Fibroblast of pulmonary artery (primary cell): ENCODE data around the gene PTGDR2.

Source experiments
- DNase-seq: peaks from one replicate; pipeline ENCODE4 v3.0.0-alpha.2; 2010; ENCODE audit warnings: low read depth
- H3K4me3 ChIP-seq: replicated peaks from 2 replicates; pipeline ENCODE4 v1.5.1; 2011; ENCODE audit warnings: low read depth, mild to moderate bottlenecking, control low read depth, low read length, moderate library complexity
- TF ChIP-seq, protein P1 (sequence below): IDR thresholded peaks from 2 replicates; pipeline ENCODE4 v1.5.1; 2011; ENCODE audit warnings: mild to moderate bottlenecking, control low read depth, low read length, inconsistent platforms; ENCODE audit errors: missing control alignments

PTGDR2 gene

DNA sequence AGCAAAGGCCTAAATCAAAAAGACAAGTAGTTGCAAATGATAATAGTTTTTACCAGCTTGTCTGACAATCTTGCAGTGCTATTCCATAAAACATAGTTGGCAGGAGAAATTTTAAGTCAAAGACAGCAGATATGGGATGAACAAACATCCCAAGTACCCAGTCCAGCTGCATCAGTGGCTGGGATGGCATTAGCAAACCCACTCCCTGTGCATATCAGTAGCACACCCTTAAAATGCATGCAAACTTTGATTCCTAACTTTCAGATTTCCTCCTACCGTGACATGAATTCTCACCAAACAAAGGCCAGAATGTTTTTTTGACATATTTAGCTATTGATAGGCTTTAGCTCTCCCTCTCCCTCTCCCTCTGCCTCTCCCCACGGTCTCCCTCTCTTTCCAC is 41.6 kb downstream of the PTGDR2 start:
- TF ChIP-seq, protein P1, sequence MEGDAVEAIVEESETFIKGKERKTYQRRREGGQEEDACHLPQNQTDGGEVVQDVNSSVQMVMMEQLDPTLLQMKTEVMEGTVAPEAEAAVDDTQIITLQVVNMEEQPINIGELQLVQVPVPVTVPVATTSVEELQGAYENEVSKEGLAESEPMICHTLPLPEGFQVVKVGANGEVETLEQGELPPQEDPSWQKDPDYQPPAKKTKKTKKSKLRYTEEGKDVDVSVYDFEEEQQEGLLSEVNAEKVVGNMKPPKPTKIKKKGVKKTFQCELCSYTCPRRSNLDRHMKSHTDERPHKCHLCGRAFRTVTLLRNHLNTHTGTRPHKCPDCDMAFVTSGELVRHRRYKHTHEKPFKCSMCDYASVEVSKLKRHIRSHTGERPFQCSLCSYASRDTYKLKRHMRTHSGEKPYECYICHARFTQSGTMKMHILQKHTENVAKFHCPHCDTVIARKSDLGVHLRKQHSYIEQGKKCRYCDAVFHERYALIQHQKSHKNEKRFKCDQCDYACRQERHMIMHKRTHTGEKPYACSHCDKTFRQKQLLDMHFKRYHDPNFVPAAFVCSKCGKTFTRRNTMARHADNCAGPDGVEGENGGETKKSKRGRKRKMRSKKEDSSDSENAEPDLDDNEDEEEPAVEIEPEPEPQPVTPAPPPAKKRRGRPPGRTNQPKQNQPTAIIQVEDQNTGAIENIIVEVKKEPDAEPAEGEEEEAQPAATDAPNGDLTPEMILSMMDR = no peak
- DNase-seq = no peak
- H3K4me3 ChIP-seq = no peak overlapping the region

DNA sequence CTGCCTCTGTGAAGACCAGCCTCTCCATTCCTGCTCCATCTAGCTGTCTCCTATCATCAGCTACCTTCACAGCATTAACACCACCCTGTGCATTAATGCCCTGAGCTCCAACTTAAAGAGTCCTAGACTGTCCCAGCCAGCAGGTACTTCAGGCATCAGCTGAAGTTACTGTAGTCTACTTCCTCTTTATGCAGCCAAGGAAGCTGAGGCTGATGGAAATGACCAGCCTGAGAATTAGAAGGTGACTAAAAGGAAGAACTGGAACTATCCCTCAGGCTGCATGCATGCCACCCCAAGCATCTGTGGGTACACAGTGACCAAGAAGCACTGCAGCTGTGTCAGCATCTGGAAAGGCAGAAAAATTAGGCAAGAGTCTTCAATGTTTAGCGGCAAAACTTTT is 42.4 kb downstream of the PTGDR2 start:
- TF ChIP-seq, protein P1 = no peak
- H3K4me3 ChIP-seq = no peak overlapping the region
- no peak for DNase-seq

DNA sequence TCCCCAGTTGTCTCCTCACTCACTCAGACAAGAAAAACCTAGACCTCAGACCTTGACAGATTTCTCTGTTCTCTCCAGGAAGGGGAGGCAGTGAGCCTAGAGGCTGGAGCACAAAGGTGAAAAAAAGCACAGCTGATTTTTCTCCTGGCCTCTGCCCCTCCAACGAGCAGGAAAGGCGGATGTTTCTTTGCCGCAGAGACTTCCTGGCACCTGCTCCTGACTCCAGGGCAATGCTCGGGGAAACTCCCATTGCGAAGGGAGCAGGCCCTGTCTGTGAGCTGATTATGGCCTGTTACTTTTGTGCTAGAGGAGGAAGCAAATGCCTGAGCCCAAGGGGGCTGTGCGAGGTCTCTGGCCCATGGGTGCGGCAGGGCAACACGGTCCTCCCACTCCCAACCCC is 45.2 kb downstream of the PTGDR2 start:
- DNase-seq = no peak
- TF ChIP-seq, protein P1 = no peak
- H3K4me3 ChIP-seq = no peak overlapping the region

DNA sequence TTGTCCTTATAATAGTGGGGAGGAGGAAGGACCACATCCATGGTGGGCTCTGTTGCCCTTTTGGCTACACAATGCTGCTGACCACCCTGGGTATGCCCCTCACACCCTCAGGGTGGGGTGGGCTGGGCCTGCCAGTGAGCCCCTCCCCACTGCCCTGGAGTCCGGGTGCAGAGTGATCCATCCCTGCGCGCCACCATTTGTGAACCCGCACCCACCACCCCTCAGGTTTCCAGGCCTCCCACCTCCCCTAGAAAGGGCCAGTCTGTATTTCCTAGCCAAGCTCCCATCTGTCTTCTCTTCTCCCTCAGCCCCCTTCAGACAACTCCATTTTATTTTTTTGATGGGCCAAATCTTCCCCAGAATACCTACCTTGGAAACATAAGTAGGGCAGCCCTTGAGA is 45.6 kb downstream of the PTGDR2 start:
- TF ChIP-seq, protein P1 = no peak
- DNase-seq = no peak

DNA sequence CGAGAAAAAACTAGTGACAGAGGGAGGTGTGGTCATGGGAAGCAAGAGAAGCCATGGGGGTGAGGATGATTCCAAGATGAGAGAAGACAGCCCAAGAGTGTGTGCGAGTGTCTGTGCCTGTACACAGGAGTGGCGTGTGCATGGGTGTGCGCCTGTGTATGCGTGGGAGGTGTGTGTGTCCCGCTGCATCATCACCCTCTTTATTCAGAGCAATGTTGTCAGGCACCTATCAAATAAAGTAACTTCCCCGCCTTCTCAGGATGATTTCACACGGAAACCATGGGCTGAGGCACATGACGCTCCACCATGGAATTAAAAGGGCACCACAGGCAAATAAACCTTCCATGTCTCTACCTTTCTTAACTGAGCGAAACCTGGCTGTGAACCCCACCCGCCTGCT is 46.1 kb downstream of the PTGDR2 start:
- TF ChIP-seq, protein P1 = no peak
- DNase-seq = no peak
- H3K4me3 ChIP-seq = no peak overlapping the region

More for the DNA sequence above, 45.6 kb downstream of the PTGDR2 start:
- no peak overlapping the region for H3K4me3 ChIP-seq

DNA sequence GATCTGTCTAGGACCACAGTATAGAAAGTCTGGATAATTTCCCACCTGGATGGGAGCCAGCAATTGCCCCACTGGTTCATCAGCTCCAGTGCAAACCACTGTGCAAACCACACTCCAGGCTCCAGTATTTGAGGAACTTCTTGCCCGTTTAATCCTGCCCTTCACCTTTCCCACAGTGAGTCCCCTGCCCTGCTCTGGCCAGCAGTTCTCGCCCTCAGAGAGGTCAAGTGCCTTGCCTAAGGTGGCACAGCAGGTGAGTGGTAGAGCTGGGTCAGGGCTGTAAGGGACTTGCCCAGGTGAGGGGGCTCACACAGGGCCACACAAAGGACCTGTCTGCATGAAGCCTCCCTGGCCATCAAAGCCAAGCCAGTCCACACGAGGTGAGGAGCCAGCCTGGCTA is 46.5 kb downstream of the PTGDR2 start:
- DNase-seq = no peak
- TF ChIP-seq, protein P1 = no peak
- no peak overlapping the region for H3K4me3 ChIP-seq

DNA sequence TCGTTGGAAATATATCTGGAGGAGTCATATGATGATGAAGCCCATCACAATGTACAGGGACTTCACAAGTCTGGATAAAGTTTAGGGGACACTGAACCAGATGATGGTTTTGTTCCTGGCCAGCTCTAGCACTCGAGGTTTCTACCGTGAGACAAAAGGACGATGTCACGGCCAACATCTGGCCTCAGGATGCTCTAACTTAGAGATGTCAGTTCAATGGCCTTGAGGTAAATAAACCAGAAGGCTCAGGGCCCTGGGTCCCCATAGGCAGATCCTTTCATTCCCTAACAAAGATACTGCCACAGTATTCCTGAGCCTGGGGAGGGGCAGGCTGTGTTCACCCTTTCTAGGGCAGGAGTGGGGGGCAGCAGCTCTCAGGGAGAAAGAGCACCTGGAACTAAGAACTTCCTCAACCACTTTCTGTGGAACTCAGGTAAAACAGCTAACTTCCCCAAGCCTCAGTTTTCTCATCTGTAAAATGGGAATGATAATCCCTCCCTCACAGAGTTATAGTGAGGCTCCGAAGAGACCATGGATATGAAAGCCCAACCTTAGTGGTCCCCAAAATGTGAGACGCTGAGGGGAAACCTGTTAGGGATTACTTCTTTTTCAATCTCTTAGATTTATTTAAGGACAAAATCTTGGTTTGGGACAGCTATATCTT is 52.3 kb downstream of the PTGDR2 start:
- H3K4me3 ChIP-seq = no peak overlapping the region
- TF ChIP-seq, protein P1 = no peak
- DNase-seq = no peak
